ENCODE results near the gene SEMA5A.

The SEMA5A gene

GRCh38 chr5:9244417-9244816, 301.5 kb downstream of the SEMA5A start:
- no peak for DNase-seq

GRCh38 chr5:9241479-9242305, 304.2 kb downstream of the SEMA5A start:
- no peak for DNase-seq

- DNase-seq = no peak
Observed at GRCh38 chr5:9240431-9240830, 305.4 kb downstream of the SEMA5A start.

GRCh38 chr5:9239626-9240025, 306.2 kb downstream of the SEMA5A start:
- DNase-seq = peak; percentile 50

- DNase-seq = peak; percentile 56
Observed at GRCh38 chr5:9239071-9239470, 306.8 kb downstream of the SEMA5A start.

- DNase-seq = peak; percentile 62
Observed at GRCh38 chr5:9233712-9234111, 312.2 kb downstream of the SEMA5A start.

- DNase-seq = no peak
Observed at GRCh38 chr5:9233035-9233434, 312.8 kb downstream of the SEMA5A start.

- no peak for DNase-seq
Observed at GRCh38 chr5:9231842-9232241, 314.0 kb downstream of the SEMA5A start.

GRCh38 chr5:9230355-9230754, 315.5 kb downstream of the SEMA5A start:
- peak; percentile 20 for DNase-seq

GRCh38 chr5:9226016-9226536, 319.8 kb downstream of the SEMA5A start:
- no peak for DNase-seq

GRCh38 chr5:9222054-9222976, 323.6 kb downstream of the SEMA5A start:
- DNase-seq = no peak

- no peak for DNase-seq
Observed at GRCh38 chr5:9218358-9218757, 327.5 kb downstream of the SEMA5A start.

GRCh38 chr5:9212605-9213004, 333.3 kb downstream of the SEMA5A start:
- DNase-seq = peak; percentile 58

GRCh38 chr5:9209846-9210492, 335.9 kb downstream of the SEMA5A start:
- DNase-seq = peak; percentile 70

GRCh38 chr5:9207817-9208418, 338.0 kb downstream of the SEMA5A start:
- peak; percentile 48 for DNase-seq

GRCh38 chr5:9202636-9203035, 343.2 kb downstream of the SEMA5A start:
- DNase-seq = no peak

- DNase-seq = no peak
Observed at GRCh38 chr5:9201761-9202160, 344.1 kb downstream of the SEMA5A start.

- DNase-seq = no peak
Observed at GRCh38 chr5:9201011-9201410, 344.9 kb downstream of the SEMA5A start.

- peak; percentile 39 for DNase-seq
Observed at GRCh38 chr5:9198394-9198793, 347.5 kb downstream of the SEMA5A start.

- peak; percentile 31 for DNase-seq
Observed at GRCh38 chr5:9197881-9198260, 348.0 kb downstream of the SEMA5A start.

- DNase-seq = peak; percentile 66
Observed at GRCh38 chr5:9196403-9197227, 349.3 kb downstream of the SEMA5A start.

- DNase-seq = peak; percentile 73
Observed at GRCh38 chr5:9194509-9194908, 351.4 kb downstream of the SEMA5A start.
